SK-N-SH (cell line): ENCODE measurements around the gene KRTAP4-9. TPM values are rescaled to one million over a fixed set of nuclear protein-coding genes. Genes with fewer than 3 reads are reported as not detected.

Experiments used
- CTCF ChIA-PET: fragments of 300-600, 350-600 bp; formaldehyde crosslinking; extraction: SDS; loops from one replicate; lab custom pipeline; 2021; lab: Yijun Ruan, JAX
- POLR2A ChIA-PET: fragments of 350-600 bp; sonication (Branson Sonifier 250); formaldehyde crosslinking; extraction: SDS; loops from one replicate; lab custom pipeline; 2020; ENCODE audit warnings: antibody characterized with exemption, inconsistent platforms; lab: Yijun Ruan, JAX
- DNase-seq: peaks from one replicate; pipeline ENCODE4 v3.0.0; 2012
- H2AFZ ChIP-seq: fragments of 200-600 bp; sonication (generic); 2 replicates; pipeline ENCODE4 v1.8.1; 2016; ENCODE audit warnings: antibody characterized with exemption, mild to moderate bottlenecking, low read depth
- H3F3A ChIP-seq: fragments of 200-600 bp; sonication (generic); replicated peaks from 2 replicates; pipeline ENCODE3; 2016; ENCODE audit warnings: antibody characterized with exemption, mild to moderate bottlenecking; ENCODE audit not compliant: insufficient read depth
- H3K27ac ChIP-seq, 2 experiments: fragments of 200-500 bp in 1 of 2; fragments of 200-600 bp in 1 of 2; sonication (Bioruptor generic) in 1 of 2; sonication (generic), shearing (Covaris generic) in 1 of 2; 2 replicates each; pipeline versions ENCODE4 v1.5.1 to v1.6.1; 2014 to 2016; ENCODE audit warnings: low read depth in 2 of 2, inconsistent platforms in 1 of 2, low read length in 1 of 2, mild to moderate bottlenecking in 1 of 2, mixed read lengths in 1 of 2
- H3K27me3 ChIP-seq: fragments of 200-600 bp; sonication (generic), shearing (Covaris generic); 2 replicates; pipeline ENCODE4 v1.6.1; 2016; ENCODE audit warnings: mixed run types; ENCODE audit not compliant: insufficient read depth
- H3K36me3 ChIP-seq, 2 experiments: fragments of 200-500 bp in 1 of 2; fragments of 200-600 bp in 1 of 2; sonication (Bioruptor generic) in 1 of 2; sonication (generic) in 1 of 2; replicated peaks in 1 of 2; 2 replicates each; pipeline versions ENCODE3 to v1.5.1; 2014 to 2016; ENCODE audit warnings: low read length in 1 of 2, mild to moderate bottlenecking in 1 of 2; ENCODE audit not compliant: insufficient read depth in 2 of 2, control insufficient read depth in 1 of 2
- H3K4me1 ChIP-seq, 2 experiments: fragments of 200-500 bp in 1 of 2; fragments of 200-600 bp in 1 of 2; sonication (Bioruptor generic) in 1 of 2; sonication (generic), shearing (Covaris generic) in 1 of 2; 2 replicates each; pipeline versions ENCODE4 v1.5.1 to v1.6.1; 2014 to 2016; ENCODE audit warnings: low read depth in 1 of 2, low read length in 1 of 2, mixed run types in 1 of 2; ENCODE audit not compliant: insufficient read depth in 2 of 2, control insufficient read depth in 1 of 2
- H3K4me2 ChIP-seq: fragments of 200-600 bp; sonication (generic), shearing (Covaris generic); 2 replicates; pipeline ENCODE4 v1.6.1; 2017; ENCODE audit warnings: mixed run types
- H3K4me3 ChIP-seq, 2 experiments: fragments of 200-500 bp in 1 of 2; fragments of 200-600 bp in 1 of 2; sonication (Bioruptor generic) in 1 of 2; sonication (generic), shearing (Covaris generic) in 1 of 2; 2 replicates each; pipeline versions ENCODE4 v1.5.1 to v1.8.1; 2014 to 2016; ENCODE audit warnings: low read depth in 2 of 2, inconsistent platforms in 1 of 2, low read length in 1 of 2, mild to moderate bottlenecking in 1 of 2, mixed read lengths in 1 of 2, moderate library complexity in 1 of 2
- H3K79me2 ChIP-seq: fragments of 200-600 bp; sonication (generic); 2 replicates; pipeline ENCODE4 v1.8.1; 2017; ENCODE audit warnings: mild to moderate bottlenecking; ENCODE audit not compliant: insufficient read depth
- H3K9ac ChIP-seq: fragments of 200-600 bp; sonication (generic); 2 replicates; pipeline ENCODE4 v1.6.1; 2017; ENCODE audit warnings: mixed run types
- H3K9me2 ChIP-seq: fragments of 200-600 bp; sonication (generic); 2 replicates; pipeline ENCODE4 v1.6.1; 2017; ENCODE audit warnings: mixed run types
- H3K9me3 ChIP-seq: fragments of 200-600 bp; sonication (generic); 2 replicates; pipeline ENCODE4 v1.6.1; 2017; ENCODE audit warnings: mixed run types, mild to moderate bottlenecking, moderate library complexity
- H4K20me1 ChIP-seq: fragments of 200-600 bp; sonication (generic); 2 replicates; pipeline ENCODE4 v1.6.1; 2017; ENCODE audit warnings: mild to moderate bottlenecking, mixed run types; ENCODE audit not compliant: insufficient read depth
- ELF1 ChIP-seq: IDR thresholded peaks from 2 replicates; pipeline ENCODE4 v1.4.0; 2012
- EP300 ChIP-seq, 2 experiments: IDR thresholded peaks; 2 replicates each; pipeline versions ENCODE4 v1.4.0 to v1.6.1; 2012; ENCODE audit warnings: borderline replicate concordance in 1 of 2, low read depth in 1 of 2, low read length in 1 of 2
- EZH2phosphoT487 ChIP-seq: fragments of 200-600 bp; sonication (generic); IDR thresholded peaks from 2 replicates; pipeline ENCODE4 v1.6.1; 2017; ENCODE audit warnings: low read depth, mixed run types, mild to moderate bottlenecking, antibody characterized with exemption, moderate library complexity, borderline replicate concordance
- FOSL2 ChIP-seq: IDR thresholded peaks from 2 replicates; pipeline ENCODE4 v1.4.0; 2012; ENCODE audit warnings: low read depth, mild to moderate bottlenecking, moderate library complexity, borderline replicate concordance
- FOXJ3 ChIP-seq: sonication (generic); formaldehyde crosslinking; IDR thresholded peaks from 2 replicates; pipeline ENCODE4 v1.5.1; 2020; ENCODE audit warnings: mild to moderate bottlenecking, missing genetic modification reagents
- GABPA ChIP-seq: IDR thresholded peaks from 2 replicates; pipeline ENCODE4 v1.4.0; 2012; ENCODE audit warnings: low read depth, mild to moderate bottlenecking
- GATA2 ChIP-seq: sonication (generic); formaldehyde crosslinking; IDR thresholded peaks from 2 replicates; pipeline ENCODE4 v1.5.0; 2020; ENCODE audit warnings: mild to moderate bottlenecking, missing genetic modification reagents
- JUND ChIP-seq: IDR thresholded peaks from 2 replicates; pipeline ENCODE4 v1.4.0; 2012
- MXI1 ChIP-seq: IDR thresholded peaks from 2 replicates; pipeline ENCODE4 v1.6.1; 2012; ENCODE audit warnings: mild to moderate bottlenecking, low read depth, low read length, improper control_type of control experiment
- NRF1 ChIP-seq: IDR thresholded peaks from 2 replicates; pipeline ENCODE4 v1.6.1; 2012; ENCODE audit warnings: low read depth, mild to moderate bottlenecking, low read length
- PBX3 ChIP-seq: IDR thresholded peaks from 2 replicates; pipeline ENCODE4; 2012
- RCOR1 ChIP-seq: fragments of 150-350 bp; IDR thresholded peaks from 2 replicates; pipeline ENCODE4 v1.6.1; 2017; ENCODE audit warnings: antibody characterized with exemption, low read length
- SIN3A ChIP-seq: IDR thresholded peaks from 2 replicates; pipeline ENCODE4 v1.6.1; 2012; ENCODE audit warnings: low read depth, mild to moderate bottlenecking, low read length, moderate library complexity, borderline replicate concordance
- SMC3 ChIP-seq: IDR thresholded peaks from 2 replicates; pipeline ENCODE4 v1.6.1; 2012; ENCODE audit warnings: low read depth, low read length, improper control_type of control experiment
- TAF1 ChIP-seq: IDR thresholded peaks from 2 replicates; pipeline ENCODE4 v1.6.1; 2012; ENCODE audit warnings: low read depth, mild to moderate bottlenecking, low read length, moderate library complexity, borderline replicate concordance
- TCF12 ChIP-seq: IDR thresholded peaks from 2 replicates; pipeline ENCODE4 v1.4.0; 2012
- TEAD4 ChIP-seq: IDR thresholded peaks from 2 replicates; pipeline ENCODE4 v1.4.0; 2012; ENCODE audit warnings: mild to moderate bottlenecking, borderline replicate concordance; ENCODE audit not compliant: insufficient read depth
- USF1 ChIP-seq: IDR thresholded peaks from 2 replicates; pipeline ENCODE4 v1.4.0; 2012; ENCODE audit warnings: low read depth, borderline replicate concordance
- YY1 ChIP-seq: IDR thresholded peaks from 2 replicates; pipeline ENCODE4 v1.4.0; 2012; ENCODE audit warnings: low read depth, mild to moderate bottlenecking
- WGBS: methylation state at CpG from one replicate; pipeline ENCODE4 v1.1.6; 2017; ENCODE audit warnings: low lambda C conversion rate; 5-methylcytosine and 5-hydroxymethylcytosine counted together
- polyA plus RNA-seq, 3 experiments: library from polyadenylated mRNA; depleted of rRNA; stranded (reverse); fragments of >200 nt; gene quantifications; 2 replicates each; pipeline ENCODE4 v1.2.3, GENCODE V29; 2012
- TF ChIP-seq, protein P1 (sequence below): fragments of 200-600 bp; sonication (generic); IDR thresholded peaks from 2 replicates; pipeline ENCODE4 v1.6.1; 2017; ENCODE audit warnings: antibody characterized with exemption, mild to moderate bottlenecking, moderate library complexity
- TF ChIP-seq, protein P2 (sequence below): IDR thresholded peaks from 2 replicates; pipeline ENCODE4 v1.4.0; 2012; ENCODE audit warnings: low read depth, borderline replicate concordance

KRTAP4-9 gene
- polyA plus RNA-seq, 1 of the 3 experiments (the other 2 are of a cell fraction): not detected

DNA sequence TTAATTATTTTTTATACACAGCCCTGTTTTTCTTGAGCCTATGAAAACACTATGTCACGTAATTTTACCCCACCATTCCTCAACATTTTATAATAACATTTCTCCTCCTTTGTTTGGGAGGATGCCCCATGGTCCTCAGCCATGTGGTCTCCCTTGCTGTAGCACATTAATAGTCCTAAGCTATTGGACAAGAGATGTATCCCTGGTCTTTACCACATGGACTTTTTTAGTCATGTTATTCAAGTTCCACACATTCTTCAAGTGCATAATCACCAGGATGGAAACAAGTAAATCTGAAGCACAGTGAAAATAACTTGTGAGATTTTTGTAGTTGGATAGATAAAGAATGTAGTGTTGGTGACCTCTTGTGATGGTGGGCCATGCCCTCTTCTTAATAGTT, 43.2 kb upstream of the KRTAP4-9 start (continued):
- no peak for TF ChIP-seq PBX3
- TF ChIP-seq GATA2 (CRISPR knock-in tag): no peak
- no peak for TF ChIP-seq USF1
- TF ChIP-seq MXI1: no peak
- no peak for TF ChIP-seq NRF1
- no peak for TF ChIP-seq RCOR1
- TF ChIP-seq SIN3A: no peak

- H3K27ac ChIP-seq: no peak overlapping the region
- DNase-seq: no peak
- TF ChIP-seq EZH2phosphoT487 (no peak), TCF12 (no peak), EP300 (IDR thresholded peaks at IDR 0.05; ENCODE audit: borderline replicate concordance in 1 of 2, low read depth in 1 of 2, low read length in 1 of 2) (no peak), GABPA (no peak)
- TF ChIP-seq, all 33 proteins: peak for 0
- Histone ChIP-seq H3K79me2 (no peaks in the 10 kb centered on the region), H3K9ac (no peak overlapping the region), H3F3A (peaks cover 28% of the 10 kb centered on the region), H3K9me2 (no peaks in the 10 kb centered on the region), H3K4me1 (peaks cover 0 to 22% of the 10 kb centered on the region in 2 experiments; a peak in 2 of 4 replicates), H3K27me3 (no peaks in the 10 kb centered on the region), H2AFZ (no peak overlapping the region), H3K4me3 (no peak overlapping the region), H3K9me3 (no peaks in the 10 kb centered on the region), H3K4me2 (no peak overlapping the region), H4K20me1 (no peaks in the 10 kb centered on the region), H3K36me3 (no peaks in the 10 kb centered on the region)
- WGBS: 68% methylated on average over 4 of the region's 4 CpGs
- ChIA-PET CTCF (interaction anchor here (1.5 kb wide), 1 partner anchor 392 kb away, joined by 3 read pairs; no protein-coding TSS in a partner anchor), POLR2A (no interaction called here)
Measured at GRCh38 chr17:41063449-41063848, 41.7 kb upstream of the KRTAP4-9 start.

- H3K4me3 ChIP-seq: no peak overlapping the region
- H2AFZ ChIP-seq: no peak overlapping the region
- CTCF ChIA-PET: interaction anchor here (1.5 kb wide), 1 partner anchor 391 kb away, joined by 3 read pairs; no protein-coding TSS in a partner anchor
- H3K9me3 ChIP-seq: no peaks in the 10 kb centered on the region
- 43% methylated on average over 1 of the region's 1 CpG for WGBS
- H3K27ac ChIP-seq: no peak overlapping the region
- H3K9me2 ChIP-seq: no peaks in the 10 kb centered on the region
- H4K20me1 ChIP-seq: no peaks in the 10 kb centered on the region
- no peaks in the 10 kb centered on the region for H3K79me2 ChIP-seq
- H3K4me1 ChIP-seq: peaks cover 0 to 16% of the 10 kb centered on the region in 2 experiments; a peak in 2 of 4 replicates
- POLR2A ChIA-PET: no interaction called here
- no peak for DNase-seq
- no peak overlapping the region for H3K9ac ChIP-seq
- no peak overlapping the region for H3K4me2 ChIP-seq
- H3K27me3 ChIP-seq: no peaks in the 10 kb centered on the region
- no peaks in the 10 kb centered on the region for H3K36me3 ChIP-seq
- peaks cover 19% of the 10 kb centered on the region for H3F3A ChIP-seq
- TF ChIP-seq YY1 (no peak), MXI1 (no peak), TCF12 (no peak), USF1 (no peak), TAF1 (no peak), FOSL2 (no peak), FOXJ3 (CRISPR knock-in tag) (no peak), JUND (no peak), SMC3 (no peak), RCOR1 (no peak), ELF1 (no peak), TEAD4 (no peak)
- TF ChIP-seq, protein P1, sequence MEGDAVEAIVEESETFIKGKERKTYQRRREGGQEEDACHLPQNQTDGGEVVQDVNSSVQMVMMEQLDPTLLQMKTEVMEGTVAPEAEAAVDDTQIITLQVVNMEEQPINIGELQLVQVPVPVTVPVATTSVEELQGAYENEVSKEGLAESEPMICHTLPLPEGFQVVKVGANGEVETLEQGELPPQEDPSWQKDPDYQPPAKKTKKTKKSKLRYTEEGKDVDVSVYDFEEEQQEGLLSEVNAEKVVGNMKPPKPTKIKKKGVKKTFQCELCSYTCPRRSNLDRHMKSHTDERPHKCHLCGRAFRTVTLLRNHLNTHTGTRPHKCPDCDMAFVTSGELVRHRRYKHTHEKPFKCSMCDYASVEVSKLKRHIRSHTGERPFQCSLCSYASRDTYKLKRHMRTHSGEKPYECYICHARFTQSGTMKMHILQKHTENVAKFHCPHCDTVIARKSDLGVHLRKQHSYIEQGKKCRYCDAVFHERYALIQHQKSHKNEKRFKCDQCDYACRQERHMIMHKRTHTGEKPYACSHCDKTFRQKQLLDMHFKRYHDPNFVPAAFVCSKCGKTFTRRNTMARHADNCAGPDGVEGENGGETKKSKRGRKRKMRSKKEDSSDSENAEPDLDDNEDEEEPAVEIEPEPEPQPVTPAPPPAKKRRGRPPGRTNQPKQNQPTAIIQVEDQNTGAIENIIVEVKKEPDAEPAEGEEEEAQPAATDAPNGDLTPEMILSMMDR: no peak
- TF ChIP-seq, protein P2, sequence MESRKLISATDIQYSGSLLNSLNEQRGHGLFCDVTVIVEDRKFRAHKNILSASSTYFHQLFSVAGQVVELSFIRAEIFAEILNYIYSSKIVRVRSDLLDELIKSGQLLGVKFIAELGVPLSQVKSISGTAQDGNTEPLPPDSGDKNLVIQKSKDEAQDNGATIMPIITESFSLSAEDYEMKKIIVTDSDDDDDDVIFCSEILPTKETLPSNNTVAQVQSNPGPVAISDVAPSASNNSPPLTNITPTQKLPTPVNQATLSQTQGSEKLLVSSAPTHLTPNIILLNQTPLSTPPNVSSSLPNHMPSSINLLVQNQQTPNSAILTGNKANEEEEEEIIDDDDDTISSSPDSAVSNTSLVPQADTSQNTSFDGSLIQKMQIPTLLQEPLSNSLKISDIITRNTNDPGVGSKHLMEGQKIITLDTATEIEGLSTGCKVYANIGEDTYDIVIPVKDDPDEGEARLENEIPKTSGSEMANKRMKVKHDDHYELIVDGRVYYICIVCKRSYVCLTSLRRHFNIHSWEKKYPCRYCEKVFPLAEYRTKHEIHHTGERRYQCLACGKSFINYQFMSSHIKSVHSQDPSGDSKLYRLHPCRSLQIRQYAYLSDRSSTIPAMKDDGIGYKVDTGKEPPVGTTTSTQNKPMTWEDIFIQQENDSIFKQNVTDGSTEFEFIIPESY: no peak
Measured at GRCh38 chr17:41064301-41064700, 40.9 kb upstream of the KRTAP4-9 start.
